Astrocyte of the cerebellum (primary cell): ENCODE measurements around the gene LY86.

Experiments used
- DNase-seq: peaks from one replicate; pipeline ENCODE4 v3.0.0-alpha.2; 2011; ENCODE audit warnings: low read depth
- H3K4me3 ChIP-seq: 2 replicates; pipeline ENCODE4 v1.5.1; 2011; ENCODE audit warnings: mild to moderate bottlenecking, low read depth, low read length, moderate library complexity
- CTCF ChIP-seq: IDR thresholded peaks from 2 replicates; pipeline ENCODE4 v1.5.1; 2012; ENCODE audit warnings: low read length, low read depth, moderate library complexity, mild to moderate bottlenecking; ENCODE audit errors: missing control alignments
- in situ Hi-C: cut with HindIII; loops from 2 replicates; pipeline ENCODE4 v1.10.0; 2017; ENCODE audit warnings: low sequenced_read_pairs

Gene LY86

DNA sequence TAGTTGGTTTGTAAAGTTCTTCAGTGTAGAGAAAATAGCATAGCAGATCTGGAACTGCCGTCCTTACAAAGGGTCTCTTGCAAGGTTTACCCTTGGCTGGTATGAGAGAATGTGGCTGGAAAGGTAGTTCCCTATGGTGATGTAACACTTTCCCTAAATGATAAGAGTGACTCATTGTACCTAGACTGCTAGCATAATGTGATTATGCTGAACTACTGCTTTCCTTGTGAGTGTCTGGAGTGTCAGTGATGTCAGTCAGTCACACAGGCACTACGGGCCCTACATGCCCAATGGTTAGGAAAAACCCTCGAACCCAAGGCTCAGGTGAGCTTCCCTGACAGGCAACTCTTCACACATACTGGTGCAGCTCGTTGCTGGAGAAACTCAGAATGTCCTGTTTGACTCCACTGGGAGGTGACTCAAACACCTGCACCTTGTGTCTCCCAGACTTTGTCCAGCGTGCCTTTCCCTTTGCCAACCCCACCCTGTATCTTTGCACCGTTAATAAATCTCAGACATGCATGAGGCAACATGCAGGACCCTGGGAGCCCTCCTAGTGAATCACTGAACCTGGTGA, 28.4 kb upstream of the LY86 start:
- H3K4me3 ChIP-seq: no peak overlapping the region
- no peak for DNase-seq
- no peak for TF ChIP-seq CTCF
- in situ Hi-C loops: no loop called here

DNA sequence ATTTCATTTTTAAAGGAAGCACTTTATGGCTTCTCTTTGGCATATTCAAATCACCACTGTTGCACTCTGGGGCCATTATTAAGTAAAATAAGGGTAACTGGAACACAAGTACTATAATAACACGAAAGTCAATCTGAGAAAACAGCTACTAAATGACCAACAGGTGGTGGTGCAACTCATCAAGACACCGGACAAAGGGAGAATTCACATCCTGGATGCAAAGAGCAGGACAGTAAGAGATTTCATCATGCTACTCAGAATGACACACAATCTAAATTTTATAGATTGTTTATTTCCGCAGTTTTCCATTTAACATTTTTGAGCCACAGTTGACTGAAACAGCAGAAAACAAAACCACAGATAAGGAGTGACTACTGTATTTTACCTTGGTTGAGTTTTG, 27.6 kb upstream of the LY86 start:
- in situ Hi-C loops: no loop called here
- DNase-seq: no peak
- no peak overlapping the region for H3K4me3 ChIP-seq
- no peak for TF ChIP-seq CTCF

GRCh38 chr6:6564154-6564553, 24.4 kb upstream of the LY86 start:
- no peak for TF ChIP-seq CTCF
- no peak overlapping the region for H3K4me3 ChIP-seq
- in situ Hi-C loops: no loop called here
- no peak for DNase-seq

DNA sequence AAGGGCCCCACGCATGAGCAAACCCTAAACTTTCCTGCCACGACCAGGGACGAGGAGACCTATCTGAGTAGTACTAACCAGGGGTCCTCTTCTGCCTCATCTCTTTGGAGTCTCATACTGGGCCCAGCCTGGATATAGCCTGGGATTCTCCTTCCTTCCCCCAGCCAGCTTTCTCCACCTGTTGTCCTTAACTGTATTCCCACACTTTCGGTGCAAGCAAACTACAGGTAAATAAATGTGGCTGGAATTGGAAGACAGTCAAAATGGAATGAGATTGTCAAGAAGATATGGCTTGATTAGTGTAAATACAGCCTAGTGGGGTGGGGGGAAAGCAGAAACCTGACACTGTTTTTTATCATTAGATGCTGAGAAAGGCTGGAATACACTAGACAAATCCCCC, 23.5 kb upstream of the LY86 start:
- in situ Hi-C loops: no loop called here
- H3K4me3 ChIP-seq: no peak overlapping the region
- DNase-seq: no peak
- no peak for TF ChIP-seq CTCF

- in situ Hi-C loops: no loop called here
- no peak for TF ChIP-seq CTCF
- DNase-seq: no peak
- no peak overlapping the region for H3K4me3 ChIP-seq
These were observed 23.0 kb upstream of the LY86 start for GRCh38 chr6:6565488-6565887.

GRCh38 chr6:6566766-6567165, 21.8 kb upstream of the LY86 start:
- TF ChIP-seq CTCF: no peak
- in situ Hi-C loops: no loop called here
- DNase-seq: no peak
- no peak overlapping the region for H3K4me3 ChIP-seq
